C4-2B (cell line): ENCODE measurements around the gene SPNS2.

Experiments
- ZFX ChIP-seq: fragments of 450-650 bp; IDR thresholded peaks from 2 replicates; pipeline ENCODE4 v1.6.1; 2017
- TF ChIP-seq, protein P1 (sequence below): fragments of 450-650 bp; conservative IDR thresholded peaks from 2 replicates; pipeline ENCODE4 v1.5.1; 2017; ENCODE audit warnings: mild to moderate bottlenecking

- TF ChIP-seq, protein P1, sequence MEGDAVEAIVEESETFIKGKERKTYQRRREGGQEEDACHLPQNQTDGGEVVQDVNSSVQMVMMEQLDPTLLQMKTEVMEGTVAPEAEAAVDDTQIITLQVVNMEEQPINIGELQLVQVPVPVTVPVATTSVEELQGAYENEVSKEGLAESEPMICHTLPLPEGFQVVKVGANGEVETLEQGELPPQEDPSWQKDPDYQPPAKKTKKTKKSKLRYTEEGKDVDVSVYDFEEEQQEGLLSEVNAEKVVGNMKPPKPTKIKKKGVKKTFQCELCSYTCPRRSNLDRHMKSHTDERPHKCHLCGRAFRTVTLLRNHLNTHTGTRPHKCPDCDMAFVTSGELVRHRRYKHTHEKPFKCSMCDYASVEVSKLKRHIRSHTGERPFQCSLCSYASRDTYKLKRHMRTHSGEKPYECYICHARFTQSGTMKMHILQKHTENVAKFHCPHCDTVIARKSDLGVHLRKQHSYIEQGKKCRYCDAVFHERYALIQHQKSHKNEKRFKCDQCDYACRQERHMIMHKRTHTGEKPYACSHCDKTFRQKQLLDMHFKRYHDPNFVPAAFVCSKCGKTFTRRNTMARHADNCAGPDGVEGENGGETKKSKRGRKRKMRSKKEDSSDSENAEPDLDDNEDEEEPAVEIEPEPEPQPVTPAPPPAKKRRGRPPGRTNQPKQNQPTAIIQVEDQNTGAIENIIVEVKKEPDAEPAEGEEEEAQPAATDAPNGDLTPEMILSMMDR = no peak
- TF ChIP-seq ZFX = no peak
These were observed 38.2 kb downstream of the SPNS2 start for GRCh38 chr17:4536742-4537411.
